Ovary (tissue), 9 donors: ENCODE results near the gene TSGA10IP. TPM values are rescaled to one million over a fixed set of nuclear protein-coding genes. Genes with fewer than 3 reads are reported as not detected.

Source experiments
- DNase-seq, 5 donors: peaks; one replicate each; pipeline ENCODE4 v3.0.0-alpha.2; 2019 to 2020
- H3K27ac ChIP-seq, 2 donors: fragments of 200-600 bp; one replicate each; pipeline versions ENCODE4 v1.5.1 to v1.8.0; 2019 to 2022
- H3K27me3 ChIP-seq: fragments of 200-600 bp; one replicate; pipeline ENCODE4 v1.8.0; 2022
- H3K36me3 ChIP-seq: fragments of 200-600 bp; sonication (generic); one replicate; pipeline ENCODE4 v1.5.1; 2019
- H3K4me1 ChIP-seq: one replicate; pipeline ENCODE4 v1.8.1; 2013; ENCODE audit warnings: mild to moderate bottlenecking, moderate library complexity; ENCODE audit not compliant: insufficient read depth
- H3K4me3 ChIP-seq: fragments of 200-600 bp; sonication (generic); one replicate; pipeline ENCODE4 v1.5.1; 2017
- H3K9me3 ChIP-seq, 2 donors: fragments of 200-600 bp in 1 of 2; sonication (generic) in 1 of 2; one replicate each; pipeline versions ENCODE4 v1.5.1 to v1.8.1; 2013 to 2019; ENCODE audit warnings: mild to moderate bottlenecking in 1 of 2, moderate library complexity in 1 of 2
- CTCF ChIP-seq, 3 donors: fragments of 450-650 bp in 2 of 3; fragments of 200-600 bp in 1 of 3; IDR thresholded peaks; one replicate each; pipeline versions ENCODE4 v1.5.1 to v1.8.0; 2016 to 2022; ENCODE audit warnings: antibody characterized with exemption in 3 of 3, mild to moderate bottlenecking in 1 of 3
- EP300 ChIP-seq: sonication (generic); formaldehyde crosslinking; IDR thresholded peaks from one replicate; pipeline ENCODE4 v1.6.1; 2017; ENCODE audit warnings: antibody characterized with exemption
- POLR2A ChIP-seq: fragments of 450-650 bp; IDR thresholded peaks from one replicate; pipeline ENCODE4 v1.6.1; 2017; ENCODE audit warnings: antibody characterized with exemption, mild to moderate bottlenecking, moderate library complexity
- WGBS, 3 donors: extraction: QIAGEN DNeasy Blood & Tissue Kit in 1 of 3; methylation state at CpG; one replicate each; pipeline versions ENCODE4 v1.1.5 to v1.1.7; 2013 to 2017; 5-methylcytosine and 5-hydroxymethylcytosine counted together
- intact Hi-C, 4 donors: fragments of 100-400 bp; cut with DNase I; formaldehyde crosslinking; loops; one replicate each; pipeline versions ENCODE4 v1.11.0 to v1.15.1; 2022 to 2023
- polyA plus RNA-seq, 2 donors: library from polyadenylated mRNA; stranded (reverse); fragments of 200-250 nt in 1 of 2; fragments of 350-450 nt in 1 of 2; fragmentation: Illumina TruSeq in 1 of 2; extraction: RNeasy Lipid Tissue Mini Kit (QIAGEN cat#74804) in 1 of 2; gene quantifications; one replicate each; pipeline ENCODE4 v1.2.3, GENCODE V29; 2013 to 2014
- total RNA-seq, 7 donors: library from RNA; depleted of rRNA in 2 of 7; stranded (reverse); fragments of >200 nt in 2 of 7; fragmentation: NEBNext Ultra II Directional in 3 of 7; extraction: Animal tissue kit (Norgen Biotek cat#: 25700) in 3 of 7; gene quantifications; one replicate each; pipeline versions ENCODE4 v1.1.0 to v1.2.4, GENCODE V29; 2016 to 2023
- donor health status: DM: no; HTN: no; CAD: no; lungs with moderate emphysema.
- donor health status: DM: no; HTN: no; CAD: no.
- donor health status: Bipolar disorder and iron deficiency.
- donor health status: DM: yes; HTN: yes; CAD: no.
- donor health status: DM: no; HTN: no; CAD: no.
- donor health status: DM: yes; HTN: yes; CAD: no.

TSGA10IP gene
- total and polyA plus RNA-seq, 9 donors, result not detected

- H3K27ac ChIP-seq, result no peak overlapping the region
- H3K27me3 ChIP-seq, result no peaks in the 10 kb centered on the region
- DNase-seq, result peak; percentile 72 to 82 (median 73)
- TF ChIP-seq CTCF (IDR thresholded peaks at IDR 0.05) (peak in 2 of 3 donors; percentile 40 to 42), POLR2A (no peak)
- WGBS, 3 donors, result 11 to 16% (median 15%) methylated on average over 14 of the region's 14 CpGs
- intact Hi-C loops, result no loop called here
- H3K36me3 ChIP-seq, result no peaks in the 10 kb centered on the region
- H3K4me1 ChIP-seq, result peaks cover 28% of the 10 kb centered on the region
- H3K4me3 ChIP-seq, result no peak overlapping the region
- no peaks in the 10 kb centered on the region for H3K9me3 ChIP-seq
Observed at GRCh38 chr11:65911682-65912568, 33.4 kb upstream of the TSGA10IP start.

GRCh38 chr11:65912845-65913244, 32.4 kb upstream of the TSGA10IP start:
- H3K4me3 ChIP-seq, result no peak overlapping the region
- no peak overlapping the region for H3K27ac ChIP-seq
- H3K9me3 ChIP-seq, result no peaks in the 10 kb centered on the region
- intact Hi-C loops, result no loop called here
- 34 to 42% (median 40%) methylated on average over 4 of the region's 4 CpGs for WGBS, 3 donors
- H3K4me1 ChIP-seq, result peaks cover 36% of the 10 kb centered on the region
- DNase-seq, result no peak
- H3K36me3 ChIP-seq, result no peaks in the 10 kb centered on the region
- TF ChIP-seq CTCF (IDR thresholded peaks at IDR 0.05) (no peak), EP300 (no peak), POLR2A (no peak)
- H3K27me3 ChIP-seq, result no peaks in the 10 kb centered on the region

GRCh38 chr11:65915101-65915820, 30.0 kb upstream of the TSGA10IP start:
- DNase-seq, result peak in 1 of 5 donors; percentile 41
- peaks cover 42% of the 10 kb centered on the region for H3K4me1 ChIP-seq
- H3K4me3 ChIP-seq, result no peak overlapping the region
- H3K27ac ChIP-seq, result peak overlapping the region; percentile 58 to 79
- WGBS, 3 donors, result 29 to 46% (median 29%) methylated on average over 10 of the region's 10 CpGs
- TF ChIP-seq CTCF (IDR thresholded peaks at IDR 0.05), result no peak
- TF ChIP-seq POLR2A, result no peak
- no peak for TF ChIP-seq EP300
- H3K9me3 ChIP-seq, result no peaks in the 10 kb centered on the region
- H3K27me3 ChIP-seq, result no peaks in the 10 kb centered on the region
- intact Hi-C loops, result no loop called here
- no peaks in the 10 kb centered on the region for H3K36me3 ChIP-seq

- TF ChIP-seq CTCF (IDR thresholded peaks at IDR 0.05), result no peak
- TF ChIP-seq EP300, result no peak
- TF ChIP-seq POLR2A, result no peak
- Histone ChIP-seq H3K9me3 (no peaks in the 10 kb centered on the region), H3K4me3 (no peak overlapping the region), H3K36me3 (no peaks in the 10 kb centered on the region), H3K4me1 (peaks cover 46% of the 10 kb centered on the region), H3K27ac (peak overlapping the region; percentile 58 to 79), H3K27me3 (no peaks in the 10 kb centered on the region)
- peak; percentile 83 to 91 (median 86) for DNase-seq
- 5 to 10% (median 8%) methylated on average over 13 of the region's 13 CpGs for WGBS, 3 donors
- intact Hi-C loops, result no loop called here
Observed at GRCh38 chr11:65915821-65916251, 29.4 kb upstream of the TSGA10IP start.
